ENCODE data around the gene NDFIP2.

Gene NDFIP2

DNA sequence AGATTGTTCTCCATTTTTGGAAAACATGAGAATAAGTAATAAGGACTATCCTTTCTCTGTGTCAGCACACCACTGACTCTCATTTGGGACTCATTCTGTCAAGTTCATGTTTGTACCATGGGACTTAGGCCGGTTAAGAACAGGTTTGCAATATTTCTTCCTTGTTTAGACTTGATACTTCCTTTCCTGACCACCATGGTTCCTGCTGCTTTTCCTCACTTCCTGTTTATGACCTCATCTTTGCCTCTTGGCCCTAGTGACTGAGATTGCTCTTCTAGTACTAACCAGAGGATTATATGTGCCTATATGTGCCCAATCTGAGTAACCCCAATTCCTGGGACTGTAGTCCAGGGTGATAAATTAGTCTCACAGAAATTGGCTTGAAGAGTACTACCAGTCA lies 32.5 kb upstream of the NDFIP2 start:
- no peaks in the 10 kb centered on the region for H3K36me3 ChIP-seq (ENCODE audit: low read length)
- no peaks in the 10 kb centered on the region for H3K79me2 ChIP-seq (ENCODE audit: insufficient read depth, low read length)
- H3K9me2 ChIP-seq (replicated peaks; ENCODE audit: insufficient read depth, low read length) = no peaks in the 10 kb centered on the region
- no peaks in the 10 kb centered on the region for H3K27me3 ChIP-seq (ENCODE audit: low read length)
- no peak overlapping the region for H3K4me3 ChIP-seq (ENCODE audit: insufficient read depth, low read length, poor library complexity, severe bottlenecking)
- H3K27ac ChIP-seq (ENCODE audit: low read depth, low read length) = no peak overlapping the region
- no peak overlapping the region for H3K4me2 ChIP-seq (ENCODE audit: low read depth, low read length, poor library complexity, severe bottlenecking)
- no peaks in the 10 kb centered on the region for H3K9me3 ChIP-seq (ENCODE audit: insufficient read depth, low read length)
- H3F3A ChIP-seq (ENCODE audit: insufficient read depth) = no peaks in the 10 kb centered on the region
- no peak overlapping the region for H3K9ac ChIP-seq (ENCODE audit: low read length)
- H2AFZ ChIP-seq (ENCODE audit: low read depth, low read length, severe bottlenecking) = no peak overlapping the region
- no peaks in the 10 kb centered on the region for H4K20me1 ChIP-seq (ENCODE audit: low read depth, low read length)
- no peak for TF ChIP-seq EZH2phosphoT487 (conservative IDR thresholded peaks at IDR 0.05; ENCODE audit: low read length)
- TF ChIP-seq, protein P1, sequence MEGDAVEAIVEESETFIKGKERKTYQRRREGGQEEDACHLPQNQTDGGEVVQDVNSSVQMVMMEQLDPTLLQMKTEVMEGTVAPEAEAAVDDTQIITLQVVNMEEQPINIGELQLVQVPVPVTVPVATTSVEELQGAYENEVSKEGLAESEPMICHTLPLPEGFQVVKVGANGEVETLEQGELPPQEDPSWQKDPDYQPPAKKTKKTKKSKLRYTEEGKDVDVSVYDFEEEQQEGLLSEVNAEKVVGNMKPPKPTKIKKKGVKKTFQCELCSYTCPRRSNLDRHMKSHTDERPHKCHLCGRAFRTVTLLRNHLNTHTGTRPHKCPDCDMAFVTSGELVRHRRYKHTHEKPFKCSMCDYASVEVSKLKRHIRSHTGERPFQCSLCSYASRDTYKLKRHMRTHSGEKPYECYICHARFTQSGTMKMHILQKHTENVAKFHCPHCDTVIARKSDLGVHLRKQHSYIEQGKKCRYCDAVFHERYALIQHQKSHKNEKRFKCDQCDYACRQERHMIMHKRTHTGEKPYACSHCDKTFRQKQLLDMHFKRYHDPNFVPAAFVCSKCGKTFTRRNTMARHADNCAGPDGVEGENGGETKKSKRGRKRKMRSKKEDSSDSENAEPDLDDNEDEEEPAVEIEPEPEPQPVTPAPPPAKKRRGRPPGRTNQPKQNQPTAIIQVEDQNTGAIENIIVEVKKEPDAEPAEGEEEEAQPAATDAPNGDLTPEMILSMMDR (IDR thresholded peaks at IDR 0.05; ENCODE audit: insufficient read depth, low read length, poor library complexity, severe bottlenecking) = no peak

DNA sequence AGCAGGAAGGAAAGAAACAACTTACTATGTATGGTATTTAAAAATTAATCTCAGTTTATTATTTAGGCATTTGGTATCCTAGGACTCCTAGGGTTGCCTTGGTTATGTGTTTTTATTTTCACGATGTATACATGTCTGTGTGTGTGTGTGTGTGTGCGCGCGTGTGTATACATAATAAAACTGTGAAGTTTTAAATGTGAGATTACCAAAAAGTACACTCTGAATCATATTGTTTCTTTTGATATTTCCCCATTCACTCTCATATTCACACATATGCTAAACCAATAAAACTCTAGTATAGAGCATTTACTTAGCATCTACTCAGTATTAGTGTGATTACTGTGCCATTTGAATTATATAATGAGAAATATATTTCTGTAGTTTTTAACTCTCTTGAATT lies 30.8 kb upstream of the NDFIP2 start:
- Histone ChIP-seq H3K27me3 (ENCODE audit: low read length) (no peaks in the 10 kb centered on the region), H3K79me2 (ENCODE audit: insufficient read depth, low read length) (no peaks in the 10 kb centered on the region), H3K4me2 (ENCODE audit: low read depth, low read length, poor library complexity, severe bottlenecking) (no peak overlapping the region), H3K27ac (ENCODE audit: low read depth, low read length) (no peak overlapping the region), H3K4me3 (ENCODE audit: insufficient read depth, low read length, poor library complexity, severe bottlenecking) (no peak overlapping the region), H3K9me2 (replicated peaks; ENCODE audit: insufficient read depth, low read length) (no peaks in the 10 kb centered on the region), H3K36me3 (ENCODE audit: low read length) (no peaks in the 10 kb centered on the region), H3F3A (ENCODE audit: insufficient read depth) (no peaks in the 10 kb centered on the region), H3K9me3 (ENCODE audit: insufficient read depth, low read length) (no peaks in the 10 kb centered on the region), H4K20me1 (ENCODE audit: low read depth, low read length) (no peaks in the 10 kb centered on the region), H2AFZ (ENCODE audit: low read depth, low read length, severe bottlenecking) (no peak overlapping the region), H3K9ac (ENCODE audit: low read length) (no peak overlapping the region)
- no peak for TF ChIP-seq EZH2phosphoT487 (conservative IDR thresholded peaks at IDR 0.05; ENCODE audit: low read length)
- TF ChIP-seq, protein P1 (IDR thresholded peaks at IDR 0.05; ENCODE audit: insufficient read depth, low read length, poor library complexity, severe bottlenecking) = no peak

DNA sequence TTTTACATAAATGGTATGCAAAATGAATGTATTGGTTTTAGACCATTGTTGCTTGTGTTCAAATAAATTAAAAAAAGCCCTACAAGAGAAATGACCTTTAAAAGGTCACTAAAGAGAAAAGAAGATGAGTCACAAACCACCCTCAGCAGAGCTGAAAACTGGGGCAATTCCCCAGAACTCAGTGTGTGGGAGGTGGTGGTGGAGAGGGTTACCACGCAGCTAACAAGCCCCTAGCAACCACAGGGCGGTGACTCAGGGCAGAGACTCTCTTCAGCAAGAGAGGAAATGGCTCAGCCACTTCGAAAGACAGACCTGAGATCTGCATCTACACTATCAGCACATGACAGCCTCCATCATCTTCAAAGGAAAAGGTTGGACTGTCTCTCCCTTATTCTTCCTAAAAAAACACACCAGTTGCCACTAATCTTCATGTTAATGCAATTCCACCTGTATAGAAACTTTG lies 29.4 kb upstream of the NDFIP2 start:
- no peak overlapping the region for H3K27ac ChIP-seq (ENCODE audit: low read depth, low read length)
- no peaks in the 10 kb centered on the region for H3K9me2 ChIP-seq (replicated peaks; ENCODE audit: insufficient read depth, low read length)
- H3K9ac ChIP-seq (ENCODE audit: low read length) = no peak overlapping the region
- no peak for TF ChIP-seq EZH2phosphoT487 (conservative IDR thresholded peaks at IDR 0.05; ENCODE audit: low read length)
- TF ChIP-seq, protein P1 (IDR thresholded peaks at IDR 0.05; ENCODE audit: insufficient read depth, low read length, poor library complexity, severe bottlenecking) = no peak
- no peaks in the 10 kb centered on the region for H4K20me1 ChIP-seq (ENCODE audit: low read depth, low read length)
- H3K4me3 ChIP-seq (ENCODE audit: insufficient read depth, low read length, poor library complexity, severe bottlenecking) = no peak overlapping the region
- H3K36me3 ChIP-seq (ENCODE audit: low read length) = no peaks in the 10 kb centered on the region
- H3K27me3 ChIP-seq (ENCODE audit: low read length) = no peaks in the 10 kb centered on the region
- no peaks in the 10 kb centered on the region for H3F3A ChIP-seq (ENCODE audit: insufficient read depth)
- no peak overlapping the region for H2AFZ ChIP-seq (ENCODE audit: low read depth, low read length, severe bottlenecking)
- H3K9me3 ChIP-seq (ENCODE audit: insufficient read depth, low read length) = no peaks in the 10 kb centered on the region
- H3K4me2 ChIP-seq (ENCODE audit: low read depth, low read length, poor library complexity, severe bottlenecking) = no peak overlapping the region
- no peaks in the 10 kb centered on the region for H3K79me2 ChIP-seq (ENCODE audit: insufficient read depth, low read length)
